Activated gamma-delta T cell (primary cell): Measurements from ENCODE around the gene COX17.

ENCODE experiments used
- DNase-seq: peaks from one replicate; lab custom pipeline; 2025; lab: John Stamatoyannopoulos, UW

Gene COX17

DNA sequence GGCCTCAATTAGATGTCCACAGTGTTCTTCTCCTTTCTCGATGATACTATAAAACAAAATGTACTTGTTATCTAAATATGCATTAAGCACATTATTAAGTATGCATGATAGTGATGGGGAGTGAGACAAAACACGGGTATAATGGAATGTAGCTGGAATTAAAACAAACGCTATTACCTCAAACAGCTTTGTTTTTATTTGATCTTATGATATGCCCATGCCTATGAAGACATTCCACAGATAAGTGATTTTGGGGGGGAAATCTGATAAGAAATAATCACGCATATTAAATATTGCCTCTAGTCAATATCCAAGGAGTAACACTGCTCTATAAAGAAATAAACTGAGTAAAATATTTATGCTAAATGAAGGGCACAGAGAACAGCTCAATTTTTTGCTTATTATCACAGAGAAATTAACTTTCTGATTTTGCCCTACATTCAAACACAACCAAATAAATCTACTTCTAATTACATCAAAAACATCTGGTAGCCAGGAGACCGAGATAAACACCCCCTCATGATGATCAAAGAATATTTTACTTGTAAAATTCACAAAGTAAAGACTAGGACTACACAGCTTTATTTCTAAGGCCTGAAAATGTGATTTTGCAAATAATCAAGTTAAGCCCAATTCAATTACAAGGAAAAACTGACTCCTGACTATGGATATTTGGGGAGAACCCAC, 1.9 kb downstream of the COX17 start:
- DNase-seq = no peak

- no peak for DNase-seq
These were observed 3.3 kb downstream of the COX17 start for GRCh38 chr3:119673875-119674274.

DNA sequence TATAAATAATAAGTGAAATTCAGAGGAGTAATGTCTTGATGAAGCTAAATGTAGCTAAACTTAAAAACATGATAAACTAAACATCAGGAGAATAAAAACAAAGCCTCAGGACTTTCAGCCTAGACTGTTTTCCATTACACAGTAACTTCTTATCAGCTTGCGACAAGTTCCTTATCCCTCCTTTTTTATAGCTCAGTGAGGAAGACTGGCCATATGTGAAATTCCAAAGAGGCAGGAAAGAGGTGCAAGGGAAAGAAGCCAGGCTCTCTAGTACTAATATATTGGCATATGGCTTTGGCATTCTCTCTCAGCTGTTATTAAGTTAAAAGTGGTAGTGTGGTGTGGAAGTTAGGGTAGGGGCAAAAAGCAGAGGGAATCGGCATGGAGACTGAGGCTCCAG, 4.4 kb downstream of the COX17 start:
- no peak for DNase-seq

- no peak for DNase-seq
These were observed 7.2 kb downstream of the COX17 start for GRCh38 chr3:119669906-119670570.

- DNase-seq = no peak
These were observed 11.1 kb downstream of the COX17 start for GRCh38 chr3:119665954-119666559.

- DNase-seq = no peak
These were observed 12.3 kb downstream of the COX17 start for GRCh38 chr3:119664850-119665379.

GRCh38 chr3:119664370-119664769, 12.8 kb downstream of the COX17 start:
- no peak for DNase-seq

DNA sequence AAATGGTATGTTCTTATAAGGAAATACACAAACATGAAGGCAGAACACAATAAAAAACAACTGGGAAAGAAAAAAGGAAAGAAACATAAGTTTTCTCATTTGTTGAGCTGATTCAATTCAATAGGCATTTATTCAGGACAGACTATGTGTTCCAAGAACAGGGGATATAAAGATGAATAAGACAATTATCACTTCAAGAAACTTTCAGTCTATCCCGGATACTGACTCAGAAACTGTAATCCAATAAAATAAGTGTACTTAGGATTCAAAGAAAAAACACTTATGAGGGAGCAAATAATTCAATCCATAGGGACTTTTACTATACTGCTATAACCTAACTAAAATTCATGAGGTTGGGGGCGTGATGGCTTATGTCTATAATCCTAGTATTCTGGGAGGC, 13.3 kb downstream of the COX17 start:
- DNase-seq = no peak

GRCh38 chr3:119662604-119663373, 14.4 kb downstream of the COX17 start:
- DNase-seq = no peak

DNA sequence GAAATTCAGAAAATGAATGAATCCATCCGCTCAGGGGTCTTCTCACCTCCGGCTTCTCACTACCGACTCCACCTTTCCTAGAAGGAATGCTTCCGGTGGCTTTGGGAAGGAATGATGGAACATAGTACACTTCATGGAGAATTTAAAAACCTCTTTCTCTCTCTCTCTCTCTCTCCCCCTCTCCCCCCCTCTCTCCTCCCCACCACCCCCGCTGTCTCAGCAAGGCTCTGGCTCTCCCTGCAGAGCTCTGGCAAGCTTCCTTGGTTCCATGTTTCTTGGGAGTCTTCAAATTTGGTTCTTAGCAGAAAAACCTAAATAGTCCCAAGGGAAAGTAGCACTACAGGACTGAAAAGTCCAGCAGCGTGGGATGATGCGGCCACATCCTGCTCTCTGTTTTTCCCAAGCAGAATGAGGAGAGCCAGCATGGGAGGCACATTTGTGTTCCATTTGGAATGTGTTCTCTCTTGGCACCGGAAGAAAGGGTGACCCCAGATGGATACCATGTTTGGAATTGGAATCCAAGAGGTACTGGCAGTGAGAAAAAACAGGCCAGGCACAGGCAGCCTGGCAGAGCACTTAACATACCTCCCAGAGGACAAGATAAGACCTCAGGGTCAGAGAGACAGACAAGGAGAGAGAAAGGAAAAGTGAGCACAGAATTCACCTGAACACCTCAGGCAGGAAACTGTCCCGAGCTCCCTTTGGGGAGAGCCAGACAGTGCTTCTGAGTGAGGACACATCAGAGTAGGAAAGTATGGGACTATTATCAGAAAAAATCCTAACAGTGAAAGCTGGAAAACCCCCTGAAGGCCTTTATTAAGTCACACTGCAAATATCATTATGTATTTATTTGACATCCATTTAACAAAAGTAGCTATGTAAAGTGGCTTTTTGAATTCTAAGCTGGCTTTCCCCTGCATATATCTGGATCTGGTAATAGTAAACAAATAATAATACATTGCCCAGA, 16.4 kb downstream of the COX17 start, which contains the start of gene POPDC2:
TSS of gene POPDC2 (minus strand) at position 116 of the 967 bp plus-strand sequence. CDS start 166 bp downstream, outside the sequence.
- no peak for DNase-seq

DNA sequence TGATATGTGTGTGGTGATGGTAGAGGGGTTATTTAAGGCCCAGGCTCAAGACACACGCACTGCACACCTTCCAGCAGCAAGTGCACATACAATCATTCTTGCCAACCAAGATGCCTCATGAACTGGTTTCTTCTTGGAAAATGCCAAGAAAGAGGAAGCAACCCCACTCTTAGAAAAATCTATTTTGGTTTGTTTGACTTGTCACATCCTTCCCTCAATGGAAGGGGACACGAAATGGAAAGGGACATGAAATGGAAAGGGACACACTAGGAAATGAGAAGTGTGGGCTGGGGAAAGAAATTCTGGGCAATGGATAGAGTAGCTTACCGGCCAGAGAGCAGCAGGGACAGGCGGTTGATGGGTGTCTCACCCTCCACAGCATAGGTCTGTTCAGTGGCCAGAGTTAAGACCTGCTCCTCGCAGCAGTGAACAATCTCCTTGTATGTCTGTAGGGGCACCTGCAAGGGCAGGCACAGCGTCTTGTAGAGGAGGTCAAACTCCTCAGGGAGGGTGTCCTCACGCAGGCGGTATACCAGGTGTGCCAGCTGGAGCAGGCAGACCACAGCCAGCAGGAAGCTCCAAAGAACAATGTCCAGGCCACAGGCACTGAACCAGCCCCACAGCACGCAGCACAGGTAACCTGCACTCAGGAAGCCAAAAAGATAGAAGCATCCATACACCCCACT, 17.5 kb downstream of the COX17 start:
- no peak for DNase-seq

- no peak for DNase-seq
These were observed 18.2 kb downstream of the COX17 start for GRCh38 chr3:119658994-119659393.

- DNase-seq = no peak
These were observed 19.1 kb downstream of the COX17 start for GRCh38 chr3:119657887-119658702.

GRCh38 chr3:119653876-119654275, 23.3 kb downstream of the COX17 start:
- DNase-seq = no peak

GRCh38 chr3:119652306-119653033, 24.7 kb downstream of the COX17 start:
- no peak for DNase-seq

DNA sequence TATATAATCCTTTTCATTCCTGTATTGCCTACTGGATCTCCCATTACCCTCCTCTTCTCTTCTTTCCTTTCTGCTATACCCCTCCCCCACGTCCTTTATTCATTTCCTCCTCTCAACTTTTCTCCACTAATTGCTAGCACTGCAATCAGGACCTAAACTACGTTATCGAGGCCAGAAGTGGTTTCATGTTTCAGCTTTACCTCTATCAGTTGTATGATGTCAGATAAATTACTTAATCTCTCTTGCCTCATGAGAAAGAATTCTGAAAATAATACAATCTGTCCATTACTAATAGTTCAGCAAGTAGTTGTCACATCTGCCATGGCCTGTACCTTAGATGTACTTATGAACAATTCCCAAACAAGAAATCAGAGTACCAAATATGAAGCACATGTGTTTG, 27.4 kb downstream of the COX17 start:
- no peak for DNase-seq

DNA sequence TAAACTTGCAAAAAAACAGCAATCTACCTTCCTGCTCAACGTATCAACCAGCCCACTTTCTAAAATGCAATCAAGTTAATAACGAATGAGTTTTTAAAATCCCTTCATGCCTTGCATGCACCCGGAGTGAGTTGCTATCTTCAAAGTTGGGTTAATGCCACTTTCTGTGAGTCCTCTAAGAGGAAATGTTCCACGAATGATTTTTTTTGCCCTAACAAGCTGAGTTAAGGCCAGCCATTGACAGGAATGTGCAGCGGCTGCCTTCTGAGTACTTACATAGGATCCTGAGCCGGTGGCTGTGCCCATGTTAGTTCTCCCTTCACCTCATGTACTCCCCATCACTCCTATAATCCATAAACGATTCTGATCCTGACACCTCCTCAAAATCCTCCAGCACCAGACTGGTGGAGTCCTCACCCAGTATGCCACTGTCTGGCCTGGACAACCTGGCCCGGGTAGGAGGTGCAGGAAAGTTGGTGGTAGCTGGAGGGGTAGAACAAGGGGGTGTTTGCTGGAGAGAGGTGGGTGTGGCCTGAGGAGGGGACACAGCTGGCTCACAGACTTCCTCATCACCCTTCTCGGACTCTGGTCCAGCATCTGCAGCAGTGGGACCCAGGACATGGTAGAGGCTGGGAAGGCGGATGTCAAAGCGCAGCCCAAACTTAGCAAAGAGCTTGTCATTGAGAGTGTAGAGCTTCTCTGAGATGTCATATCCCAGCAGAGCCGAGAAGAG, 29.2 kb downstream of the COX17 start:
- DNase-seq = no peak

DNA sequence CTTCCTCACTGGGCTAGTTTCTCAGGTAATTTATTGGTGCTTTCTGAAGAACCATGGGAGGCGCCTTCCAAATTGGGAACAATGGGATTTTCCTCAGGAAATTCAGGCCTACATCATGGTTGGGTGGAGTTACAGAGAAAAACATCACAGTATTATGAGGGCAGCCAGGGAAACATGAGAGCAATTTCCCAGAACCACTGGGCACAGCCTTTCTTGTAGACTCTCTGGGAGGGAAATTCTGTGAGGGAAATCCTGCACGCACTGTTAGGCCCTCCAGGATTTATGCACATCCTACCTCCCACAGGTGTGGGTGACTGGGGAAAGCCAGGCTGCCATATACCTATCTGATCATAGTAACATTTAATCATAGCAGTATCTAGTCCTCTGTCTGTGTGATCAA, 30.0 kb downstream of the COX17 start:
- DNase-seq = no peak
